Endothelial cell of umbilical vein (primary cell): Measurements from ENCODE around the gene IGSF10. TPM values are rescaled to one million over a fixed set of nuclear protein-coding genes. Genes with fewer than 3 reads are reported as not detected.
A peak's percentile ranks its signal among the peaks of the same experiment; 100 is the strongest.

ENCODE experiments used
- BruUV-seq: library from RNA; stranded (reverse); fragments of 400-500 nt; replicated peaks from 2 replicates; lab custom pipeline; 2021; lab: Mats Ljungman, UMichigan
- CTCF ChIA-PET: fragments of 300-600, 350-600 bp; sonication (Branson Sonifier 250); formaldehyde crosslinking; loops from one replicate; lab custom pipeline; 2021; ENCODE audit warnings: antibody characterized with exemption, inconsistent platforms; lab: Charles Lee
- POLR2A ChIA-PET: fragments of 300-600, 350-600 bp; sonication (Branson Sonifier 250); formaldehyde crosslinking; loops from one replicate; lab custom pipeline; 2021; ENCODE audit warnings: antibody characterized with exemption, inconsistent platforms; lab: Charles Lee
- DNase-seq: peaks from one replicate; pipeline ENCODE4 v3.0.0-alpha.2; 2011; ENCODE audit warnings: low read depth, low spot score
- FAIRE-seq: peaks from 2 replicates; lab custom pipeline; 2011; peaks lifted over from hg19 to GRCh38; lab: Jason Lieb, UNC
- H2AFZ ChIP-seq: 2 replicates; pipeline ENCODE4 v1.6.0; 2012; ENCODE audit warnings: low read depth, low read length, control low read depth, inconsistent platforms
- H3K27ac ChIP-seq: 2 replicates; pipeline ENCODE4 v1.5.1; 2011; ENCODE audit warnings: low read depth, mild to moderate bottlenecking, control low read depth, low read length, moderate library complexity; ENCODE audit not compliant: insufficient read depth
- H3K27me3 ChIP-seq, 2 experiments: 2 replicates each; pipeline versions ENCODE4 v1.6.0 to v1.6.1; 2011; ENCODE audit warnings: low read length in 2 of 2, mixed read lengths in 1 of 2; ENCODE audit not compliant: control insufficient read depth in 2 of 2, insufficient read depth in 2 of 2
- H3K36me3 ChIP-seq, 2 experiments: 2 replicates in 1 of 2; 3 replicates in 1 of 2; pipeline ENCODE4 v1.5.1; 2011; ENCODE audit warnings: low read length in 2 of 2, mild to moderate bottlenecking in 1 of 2, moderate library complexity in 1 of 2; ENCODE audit not compliant: control insufficient read depth in 2 of 2, insufficient read depth in 2 of 2; ENCODE audit errors: extremely low read depth in 1 of 2
- H3K4me1 ChIP-seq: 3 replicates; pipeline ENCODE4 v1.5.1; 2011; ENCODE audit warnings: mild to moderate bottlenecking, low read length; ENCODE audit not compliant: control insufficient read depth, insufficient read depth; ENCODE audit errors: extremely low read depth
- H3K4me2 ChIP-seq: 2 replicates; pipeline ENCODE4 v1.6.1; 2011; ENCODE audit warnings: low read length, control low read depth, mixed read lengths; ENCODE audit not compliant: insufficient read depth
- H3K4me3 ChIP-seq, 3 experiments: fragments of 200-600 bp in 1 of 3; sonication (generic), shearing (Covaris generic) in 1 of 3; replicated peaks in 1 of 3; 2 replicates each; pipeline ENCODE4 v1.5.1; 2011 to 2016; ENCODE audit warnings: control low read depth in 3 of 3, low read length in 3 of 3, mild to moderate bottlenecking in 2 of 3, inconsistent platforms in 1 of 3, low read depth in 1 of 3, moderate library complexity in 1 of 3; ENCODE audit not compliant: insufficient read depth in 1 of 3
- H3K79me2 ChIP-seq: 2 replicates; pipeline ENCODE4 v1.6.0; 2012; ENCODE audit warnings: low read length, inconsistent platforms; ENCODE audit not compliant: control insufficient read depth, insufficient read depth
- H3K9ac ChIP-seq: replicated peaks from 2 replicates; pipeline ENCODE3; 2011; ENCODE audit warnings: low read length, control low read depth; ENCODE audit not compliant: insufficient read depth; ENCODE audit errors: extremely low read depth
- H3K9me1 ChIP-seq: replicated peaks from 3 replicates; pipeline ENCODE4 v1.6.0; 2011; ENCODE audit warnings: mild to moderate bottlenecking, low read length; ENCODE audit not compliant: control insufficient read depth, insufficient read depth; ENCODE audit errors: extremely low read depth
- H3K9me3 ChIP-seq: replicated peaks from 2 replicates; pipeline ENCODE4 v1.5.1; 2012; ENCODE audit warnings: low read length, inconsistent platforms; ENCODE audit not compliant: control insufficient read depth, insufficient read depth
- H4K20me1 ChIP-seq: replicated peaks from 2 replicates; pipeline ENCODE3; 2011; ENCODE audit warnings: mild to moderate bottlenecking, low read length; ENCODE audit not compliant: control insufficient read depth, insufficient read depth; ENCODE audit errors: extremely low read depth
- FOS ChIP-seq: IDR thresholded peaks from 2 replicates; pipeline ENCODE4 v1.6.1; 2011; ENCODE audit warnings: mild to moderate bottlenecking, low read length, moderate library complexity, borderline replicate concordance; ENCODE audit not compliant: insufficient read depth
- GATA2 ChIP-seq: IDR thresholded peaks from 2 replicates; pipeline ENCODE4 v1.7.0; 2011; ENCODE audit warnings: low read depth, mild to moderate bottlenecking, moderate library complexity, mixed read lengths, low read length; ENCODE audit not compliant: insufficient read length, insufficient read depth
- JUN ChIP-seq: IDR thresholded peaks from 2 replicates; pipeline ENCODE4 v1.6.1; 2011; ENCODE audit warnings: borderline replicate concordance, low read depth; ENCODE audit not compliant: insufficient read length, insufficient read depth
- dilution Hi-C: fragments of 300-500 bp; cut with MboI; formaldehyde crosslinking; loops from one replicate; pipeline ENCODE4 v1.15.0; 2019; ENCODE audit warnings: low sequenced_read_pairs; ENCODE audit not compliant: extremely low pct_ligation_motif_present
- intact Hi-C: fragments of 100-400 bp; cut with micrococcal nuclease; formaldehyde crosslinking; loops from one replicate; pipeline ENCODE4 v1.10.0; 2022
- polyA plus RNA-seq, 4 experiments: library from polyadenylated mRNA; depleted of rRNA in 3 of 4; stranded (reverse) in 3 of 4; unstranded in 1 of 4; fragments of >200 nt; gene quantifications; 2 replicates each; pipeline versions ENCODE4 v1.2.1 to v1.2.3, GENCODE V29; 2011 to 2012; ENCODE audit warnings: missing spikeins in 1 of 4
- total RNA-seq: library from RNA; stranded (reverse); gene quantifications from 2 replicates; pipeline ENCODE4 v1.2.3, GENCODE V29; 2021
- TF ChIP-seq, protein P1 (sequence below), 2 donors: IDR thresholded peaks; 1 replicate in 1 of 2; 2 replicates in 1 of 2; pipeline ENCODE4 v1.5.1; 2011; ENCODE audit warnings: low read length in 2 of 2, mild to moderate bottlenecking in 2 of 2, moderate library complexity in 2 of 2, control low read depth in 1 of 2, inconsistent platforms in 1 of 2, low read depth in 1 of 2; ENCODE audit not compliant: insufficient read depth in 1 of 2; ENCODE audit errors: extremely low read depth in 1 of 2

The IGSF10 gene
- total and polyA plus RNA-seq, 2 donors (not counting 3 experiments of a cell fraction or from before 2014, with no cell fraction given): 0.01 TPM; not detected in 1

DNA sequence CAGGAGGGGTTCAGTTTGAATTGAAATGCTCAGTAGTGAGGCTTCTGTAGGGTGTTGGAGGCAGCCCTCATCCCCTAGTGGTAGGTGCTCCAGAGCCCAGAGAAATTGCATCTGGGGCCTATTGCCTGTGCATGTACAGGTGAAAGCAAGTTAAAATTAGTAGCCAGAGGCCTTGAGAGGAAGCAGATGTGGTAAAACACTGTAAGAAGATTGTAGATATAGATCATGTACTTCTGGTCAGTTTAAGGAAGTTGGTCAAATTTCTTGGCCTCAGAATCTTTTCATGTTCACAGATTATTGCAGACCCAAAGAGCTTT, 34.6 kb downstream of the IGSF10 start:
- Histone ChIP-seq H2AFZ (no peak overlapping the region), H3K9me3 (no peaks in the 10 kb centered on the region), H3K4me2 (no peak overlapping the region), H3K27me3 (no peaks in the 10 kb centered on the region), H3K4me3 (no peak overlapping the region), H3K79me2 (no peaks in the 10 kb centered on the region), H3K4me1 (no peaks in the 10 kb centered on the region), H3K9ac (no peak overlapping the region), H4K20me1 (no peaks in the 10 kb centered on the region), H3K9me1 (no peaks in the 10 kb centered on the region), H3K27ac (no peak overlapping the region), H3K36me3 (no peaks in the 10 kb centered on the region)
- dilution Hi-C loops (no loop called here), intact Hi-C loops (no loop called here)
- ChIA-PET CTCF (interaction anchor here (0.6 to 2.5 kb wide), 9 partner anchors 8 to 1098 kb away, joined by 3 to 15 read pairs (median 5); no protein-coding TSS in a partner anchor), POLR2A (no interaction called here)
- TF ChIP-seq, protein P1, sequence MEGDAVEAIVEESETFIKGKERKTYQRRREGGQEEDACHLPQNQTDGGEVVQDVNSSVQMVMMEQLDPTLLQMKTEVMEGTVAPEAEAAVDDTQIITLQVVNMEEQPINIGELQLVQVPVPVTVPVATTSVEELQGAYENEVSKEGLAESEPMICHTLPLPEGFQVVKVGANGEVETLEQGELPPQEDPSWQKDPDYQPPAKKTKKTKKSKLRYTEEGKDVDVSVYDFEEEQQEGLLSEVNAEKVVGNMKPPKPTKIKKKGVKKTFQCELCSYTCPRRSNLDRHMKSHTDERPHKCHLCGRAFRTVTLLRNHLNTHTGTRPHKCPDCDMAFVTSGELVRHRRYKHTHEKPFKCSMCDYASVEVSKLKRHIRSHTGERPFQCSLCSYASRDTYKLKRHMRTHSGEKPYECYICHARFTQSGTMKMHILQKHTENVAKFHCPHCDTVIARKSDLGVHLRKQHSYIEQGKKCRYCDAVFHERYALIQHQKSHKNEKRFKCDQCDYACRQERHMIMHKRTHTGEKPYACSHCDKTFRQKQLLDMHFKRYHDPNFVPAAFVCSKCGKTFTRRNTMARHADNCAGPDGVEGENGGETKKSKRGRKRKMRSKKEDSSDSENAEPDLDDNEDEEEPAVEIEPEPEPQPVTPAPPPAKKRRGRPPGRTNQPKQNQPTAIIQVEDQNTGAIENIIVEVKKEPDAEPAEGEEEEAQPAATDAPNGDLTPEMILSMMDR (IDR thresholded peaks at IDR 0.05; ENCODE audit: extremely low read depth in 1 of 2, insufficient read depth in 1 of 2, low read depth in 1 of 2, low read length in 2 of 2): peak in 1 of 2 donors; percentile 0
- TF ChIP-seq JUN (no peak), FOS (no peak)
- DNase-seq (no peak), FAIRE-seq (no peak)
- no TSS peak for BruUV-seq

DNA sequence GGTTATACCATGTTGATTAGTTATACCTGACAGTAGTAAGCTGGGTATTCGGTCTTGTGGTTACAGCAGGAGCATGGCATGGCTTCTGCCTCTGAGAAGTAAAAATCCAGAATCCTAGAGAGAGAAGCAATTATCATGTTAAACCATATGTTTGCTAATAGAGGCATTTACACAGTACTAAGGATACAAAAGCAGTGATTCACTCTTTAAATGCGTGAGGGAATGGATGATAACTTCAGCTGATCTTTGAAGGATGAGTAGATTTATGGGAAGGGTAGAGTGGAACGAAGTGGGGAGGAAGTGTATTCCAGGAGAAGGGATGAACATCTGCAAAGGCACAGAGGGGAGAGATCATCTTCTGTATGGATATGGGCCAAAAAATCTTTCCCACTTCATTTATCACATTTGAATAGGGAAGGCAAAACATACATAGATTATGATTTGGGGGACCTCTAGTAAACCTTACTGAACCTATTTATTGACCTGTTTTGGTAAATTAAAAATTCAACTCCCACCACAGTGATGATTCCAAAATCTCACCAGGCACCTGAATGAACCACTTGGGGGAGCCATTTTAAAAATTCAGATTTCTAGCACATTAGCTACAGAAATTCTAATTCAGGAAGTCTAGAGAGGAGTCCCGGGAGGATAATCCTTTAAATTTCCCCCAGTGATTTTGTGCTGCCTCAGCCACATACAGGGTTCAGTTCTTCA, 35.1 kb downstream of the IGSF10 start:
- Histone ChIP-seq H3K9me3 (no peaks in the 10 kb centered on the region), H3K4me3 (no peak overlapping the region), H3K27me3 (no peaks in the 10 kb centered on the region), H2AFZ (no peak overlapping the region), H3K36me3 (no peaks in the 10 kb centered on the region), H3K9me1 (no peaks in the 10 kb centered on the region), H3K4me1 (no peaks in the 10 kb centered on the region), H3K79me2 (no peaks in the 10 kb centered on the region), H4K20me1 (no peaks in the 10 kb centered on the region), H3K4me2 (no peak overlapping the region), H3K9ac (no peak overlapping the region), H3K27ac (no peak overlapping the region)
- ChIA-PET CTCF (interaction anchor here (0.6 to 2.5 kb wide), 10 partner anchors 9 to 1099 kb away, joined by 3 to 15 read pairs (median 4); no protein-coding TSS in a partner anchor), POLR2A (no interaction called here)
- no TSS peak for BruUV-seq
- intact Hi-C loops: no loop called here
- TF ChIP-seq, protein P1 (IDR thresholded peaks at IDR 0.05; ENCODE audit: extremely low read depth in 1 of 2, insufficient read depth in 1 of 2, low read depth in 1 of 2, low read length in 2 of 2): peak in 1 of 2 donors; percentile 11
- TF ChIP-seq GATA2: no peak
- no peak for DNase-seq
- dilution Hi-C loops: no loop called here
- FAIRE-seq: no peak
